HepG2 (cell line): ENCODE data around the gene PPIA. TPM values are rescaled to one million over a fixed set of nuclear protein-coding genes. Genes with fewer than 3 reads are reported as not detected.

Experiments
- ELF1 ChIP-seq: sonication (generic); formaldehyde crosslinking; IDR thresholded peaks from 2 replicates; pipeline ENCODE4 v1.4.0; 2020; ENCODE audit warnings: missing genetic modification reagents
- JARID2 ChIP-seq: sonication (generic); formaldehyde crosslinking; IDR thresholded peaks from 2 replicates; pipeline ENCODE4 v1.8.1; 2023; ENCODE audit warnings: missing genetic modification reagents, inconsistent platforms; ENCODE audit not compliant: insufficient replicate concordance
- KAT8 ChIP-seq: IDR thresholded peaks from 2 replicates; pipeline ENCODE4 v1.6.1; 2016; ENCODE audit warnings: missing genetic modification reagents, missing compliant biosample characterization
- MED13 ChIP-seq: sonication (generic); formaldehyde crosslinking; IDR thresholded peaks from 2 replicates; pipeline ENCODE4 v1.5.0; 2020; ENCODE audit warnings: missing genetic modification reagents
- NBN ChIP-seq: fragments of 450-650 bp; conservative IDR thresholded peaks from 2 replicates; pipeline ENCODE4 v1.6.1; 2017
- NKX3-1 ChIP-seq: sonication (generic); formaldehyde crosslinking; IDR thresholded peaks from 2 replicates; pipeline ENCODE4 v1.5.0; 2020; ENCODE audit warnings: missing genetic modification reagents
- PCBP2 ChIP-seq: fragments of 200-400 bp; formaldehyde crosslinking; optimal IDR thresholded peaks from 2 replicates; pipeline ENCODE3; 2018; ENCODE audit warnings: low read length, low read depth; ENCODE audit not compliant: poor library complexity, severe bottlenecking
- RAD51 ChIP-seq: fragments of 450-650 bp; IDR thresholded peaks from 2 replicates; pipeline ENCODE4 v1.6.1; 2016; ENCODE audit warnings: borderline replicate concordance
- RARG ChIP-seq: sonication (generic); formaldehyde crosslinking; IDR thresholded peaks from 2 replicates; pipeline ENCODE4 v1.4.0; 2020; ENCODE audit warnings: low read depth, mild to moderate bottlenecking, missing genetic modification reagents
- SIN3A ChIP-seq: IDR thresholded peaks from 2 replicates; pipeline ENCODE4 v1.6.1; 2011; ENCODE audit warnings: low read depth, mild to moderate bottlenecking, control low read depth, low read length, borderline replicate concordance
- SOX13 ChIP-seq, 3 experiments: fragments of 450-650 bp in 1 of 3; sonication (generic) in 1 of 3; formaldehyde crosslinking in 1 of 3; IDR thresholded peaks in 2 of 3; conservative IDR thresholded peaks in 1 of 3; 2 replicates each; pipeline versions ENCODE4 v1.5.0 to v1.6.1; 2016 to 2020; ENCODE audit warnings: antibody characterized with exemption in 1 of 3, mild to moderate bottlenecking in 1 of 3, missing compliant biosample characterization in 1 of 3, missing genetic modification reagents in 1 of 3, moderate library complexity in 1 of 3
- SRSF4 ChIP-seq: fragments of 200-400 bp; formaldehyde crosslinking; IDR thresholded peaks from one replicate; pipeline ENCODE4 v1.6.1; 2018; ENCODE audit warnings: mild to moderate bottlenecking, low read depth, low read length, moderate library complexity; ENCODE audit not compliant: poor library complexity, severe bottlenecking
- ZBTB1 ChIP-seq: sonication (generic); formaldehyde crosslinking; IDR thresholded peaks from 2 replicates; pipeline ENCODE4 v1.4.0; 2020; ENCODE audit warnings: missing genetic modification reagents, borderline replicate concordance
- ZC3H4 ChIP-seq: sonication (generic); formaldehyde crosslinking; IDR thresholded peaks from 2 replicates; pipeline ENCODE4 v1.4.0; 2020; ENCODE audit warnings: missing genetic modification reagents, borderline replicate concordance
- ZNF160 ChIP-seq: sonication (generic); formaldehyde crosslinking; IDR thresholded peaks from 2 replicates; pipeline ENCODE4 v1.8.0; 2022; ENCODE audit warnings: mild to moderate bottlenecking, inconsistent platforms, missing genetic modification reagents
- ZNF256 ChIP-seq: sonication (generic); formaldehyde crosslinking; conservative IDR thresholded peaks from 2 replicates; pipeline ENCODE4 v1.4.0; 2020; ENCODE audit warnings: missing genetic modification reagents
- ZNF326 ChIP-seq: sonication (generic); formaldehyde crosslinking; IDR thresholded peaks from 2 replicates; pipeline ENCODE4 v1.4.0; 2020; ENCODE audit warnings: missing genetic modification reagents, borderline replicate concordance
- ZNF337 ChIP-seq: sonication (generic); formaldehyde crosslinking; IDR thresholded peaks from 2 replicates; pipeline ENCODE4 v1.5.1; 2020; ENCODE audit warnings: missing genetic modification reagents, low read depth, mild to moderate bottlenecking, borderline replicate concordance
- ZNF557 ChIP-seq: sonication (generic); formaldehyde crosslinking; IDR thresholded peaks from 2 replicates; pipeline ENCODE4 v1.4.0; 2020; ENCODE audit warnings: missing genetic modification reagents
- ZNF562 ChIP-seq: sonication (generic); formaldehyde crosslinking; IDR thresholded peaks from 2 replicates; pipeline ENCODE4 v1.8.0; 2022; ENCODE audit warnings: missing genetic modification reagents, borderline replicate concordance
- polyA plus RNA-seq, 8 experiments: library from polyadenylated mRNA; depleted of rRNA in 3 of 8; stranded (reverse) in 7 of 8; unstranded in 1 of 8; fragments of >200 nt; fragmentation: Illumina TruSeq in 4 of 8; extraction: Trizol in 4 of 8; gene quantifications; 2 replicates each; pipeline versions ENCODE4 v1.2.1 to v1.2.3, GENCODE V29; 2011 to 2016; ENCODE audit warnings: low read depth in 4 of 8, missing spikeins in 1 of 8, mixed read lengths in 1 of 8; ENCODE audit not compliant: insufficient read depth in 1 of 8
- total RNA-seq, 5 experiments: library from RNA; depleted of rRNA; stranded (reverse); fragments of >200 nt; fragmentation: Illumina TruSeq; extraction: Trizol; gene quantifications; 2 replicates each; pipeline ENCODE4 v1.2.3, GENCODE V29; 2016; ENCODE audit warnings: low read depth in 1 of 5
- TF ChIP-seq, protein P1 (sequence below): sonication (generic); formaldehyde crosslinking; IDR thresholded peaks from 2 replicates; pipeline ENCODE4 v1.8.0; 2022; ENCODE audit warnings: mild to moderate bottlenecking, missing genetic modification reagents; ENCODE audit not compliant: insufficient replicate concordance
- TF ChIP-seq, protein P2 (sequence below): sonication (generic); formaldehyde crosslinking; IDR thresholded peaks from 2 replicates; pipeline ENCODE4 v1.5.0; 2020; ENCODE audit warnings: mild to moderate bottlenecking, missing genetic modification reagents, borderline replicate concordance

Gene PPIA
- total and polyA plus RNA-seq, 2 of the 13 experiments (the other 11 are each of a cell fraction or from before 2014, with no cell fraction given) = 2,268 to 3,010 TPM

DNA sequence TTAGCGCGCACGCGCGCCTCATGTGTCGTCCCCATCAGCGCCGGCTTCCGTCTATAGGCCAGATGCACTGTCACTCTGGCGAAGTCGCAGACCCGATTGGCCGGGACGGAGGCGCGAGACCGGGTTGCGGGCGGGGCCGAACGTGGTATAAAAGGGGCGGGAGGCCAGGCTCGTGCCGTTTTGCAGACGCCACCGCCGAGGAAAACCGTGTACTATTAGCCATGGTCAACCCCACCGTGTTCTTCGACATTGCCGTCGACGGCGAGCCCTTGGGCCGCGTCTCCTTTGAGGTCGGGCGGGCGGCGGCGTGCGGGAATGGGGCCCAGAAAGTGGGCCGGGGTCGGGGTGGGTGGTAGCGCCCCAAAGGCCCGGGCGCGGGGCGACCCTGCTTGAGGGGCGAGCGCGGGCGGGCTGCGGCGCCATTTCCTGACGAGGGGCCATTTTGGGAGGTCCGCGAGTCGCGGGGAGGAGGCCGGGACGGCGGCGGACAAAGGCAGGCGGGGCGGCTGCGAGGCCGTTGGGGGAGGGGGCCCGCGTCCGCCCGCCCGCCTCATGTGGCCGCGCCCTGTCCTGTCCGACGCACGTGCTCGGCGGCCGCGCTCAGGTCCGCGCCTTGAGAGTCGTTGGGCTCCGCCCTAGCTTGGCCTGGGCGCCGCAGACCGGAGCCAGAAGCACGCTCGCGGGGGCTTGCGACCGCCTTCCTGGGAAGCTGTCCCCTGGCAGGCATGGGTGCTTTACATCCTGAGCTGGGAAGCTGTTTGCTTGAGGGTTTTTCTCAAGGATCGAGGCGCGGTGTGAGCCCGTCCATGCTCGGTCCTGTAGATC lies at the start of gene PPIA (continued):
- TF ChIP-seq, protein P1, sequence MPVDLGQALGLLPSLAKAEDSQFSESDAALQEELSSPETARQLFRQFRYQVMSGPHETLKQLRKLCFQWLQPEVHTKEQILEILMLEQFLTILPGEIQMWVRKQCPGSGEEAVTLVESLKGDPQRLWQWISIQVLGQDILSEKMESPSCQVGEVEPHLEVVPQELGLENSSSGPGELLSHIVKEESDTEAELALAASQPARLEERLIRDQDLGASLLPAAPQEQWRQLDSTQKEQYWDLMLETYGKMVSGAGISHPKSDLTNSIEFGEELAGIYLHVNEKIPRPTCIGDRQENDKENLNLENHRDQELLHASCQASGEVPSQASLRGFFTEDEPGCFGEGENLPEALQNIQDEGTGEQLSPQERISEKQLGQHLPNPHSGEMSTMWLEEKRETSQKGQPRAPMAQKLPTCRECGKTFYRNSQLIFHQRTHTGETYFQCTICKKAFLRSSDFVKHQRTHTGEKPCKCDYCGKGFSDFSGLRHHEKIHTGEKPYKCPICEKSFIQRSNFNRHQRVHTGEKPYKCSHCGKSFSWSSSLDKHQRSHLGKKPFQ (CRISPR knock-in tag) = peak; percentile 84
- TF ChIP-seq JARID2 (CRISPR knock-in tag) (no peak), ZNF160 (CRISPR knock-in tag) (peak; percentile 44; the same call in 1 of the 2 replicates), ZNF562 (CRISPR knock-in tag) (0 out of 2 replicates have a peak, but pooled peaks have one; percentile 45), MED13 (CRISPR knock-in tag) (peak; percentile 80; the same call in 1 of the 2 replicates), SRSF4 (no peak), ZNF256 (CRISPR knock-in tag) (0 out of 2 replicates have a peak, but pooled peaks have one; percentile 34), ZBTB1 (CRISPR knock-in tag) (peak; percentile 68; the same call in 1 of the 2 replicates), KAT8 (CRISPR knock-in tag) (peak; percentile 10), RARG (no peak), ZNF337 (0 out of 2 replicates have a peak, but pooled peaks have one; percentile 44), ZNF326 (CRISPR knock-in tag) (no peak), SOX13 (IDR thresholded peaks at IDR 0.05) (no peak), SOX13 (CRISPR knock-in tag; conservative IDR thresholded peaks at IDR 0.05 in 1 of 2, IDR thresholded peaks at IDR 0.05 in 1 of 2) (peak in 1 of 2 experiments; percentile 43; a peak in 3 of 4 replicates), PCBP2 (no peak), ZNF557 (CRISPR knock-in tag) (0 out of 2 replicates have a peak, but pooled peaks have one; percentile 36), ZC3H4 (CRISPR knock-in tag) (peak; percentile 42), ELF1 (CRISPR knock-in tag) (no peak), NKX3-1 (CRISPR knock-in tag) (peak; percentile 93), RAD51 (no peak), NBN (no peak), SIN3A (no peak)
- TF ChIP-seq, protein P2, sequence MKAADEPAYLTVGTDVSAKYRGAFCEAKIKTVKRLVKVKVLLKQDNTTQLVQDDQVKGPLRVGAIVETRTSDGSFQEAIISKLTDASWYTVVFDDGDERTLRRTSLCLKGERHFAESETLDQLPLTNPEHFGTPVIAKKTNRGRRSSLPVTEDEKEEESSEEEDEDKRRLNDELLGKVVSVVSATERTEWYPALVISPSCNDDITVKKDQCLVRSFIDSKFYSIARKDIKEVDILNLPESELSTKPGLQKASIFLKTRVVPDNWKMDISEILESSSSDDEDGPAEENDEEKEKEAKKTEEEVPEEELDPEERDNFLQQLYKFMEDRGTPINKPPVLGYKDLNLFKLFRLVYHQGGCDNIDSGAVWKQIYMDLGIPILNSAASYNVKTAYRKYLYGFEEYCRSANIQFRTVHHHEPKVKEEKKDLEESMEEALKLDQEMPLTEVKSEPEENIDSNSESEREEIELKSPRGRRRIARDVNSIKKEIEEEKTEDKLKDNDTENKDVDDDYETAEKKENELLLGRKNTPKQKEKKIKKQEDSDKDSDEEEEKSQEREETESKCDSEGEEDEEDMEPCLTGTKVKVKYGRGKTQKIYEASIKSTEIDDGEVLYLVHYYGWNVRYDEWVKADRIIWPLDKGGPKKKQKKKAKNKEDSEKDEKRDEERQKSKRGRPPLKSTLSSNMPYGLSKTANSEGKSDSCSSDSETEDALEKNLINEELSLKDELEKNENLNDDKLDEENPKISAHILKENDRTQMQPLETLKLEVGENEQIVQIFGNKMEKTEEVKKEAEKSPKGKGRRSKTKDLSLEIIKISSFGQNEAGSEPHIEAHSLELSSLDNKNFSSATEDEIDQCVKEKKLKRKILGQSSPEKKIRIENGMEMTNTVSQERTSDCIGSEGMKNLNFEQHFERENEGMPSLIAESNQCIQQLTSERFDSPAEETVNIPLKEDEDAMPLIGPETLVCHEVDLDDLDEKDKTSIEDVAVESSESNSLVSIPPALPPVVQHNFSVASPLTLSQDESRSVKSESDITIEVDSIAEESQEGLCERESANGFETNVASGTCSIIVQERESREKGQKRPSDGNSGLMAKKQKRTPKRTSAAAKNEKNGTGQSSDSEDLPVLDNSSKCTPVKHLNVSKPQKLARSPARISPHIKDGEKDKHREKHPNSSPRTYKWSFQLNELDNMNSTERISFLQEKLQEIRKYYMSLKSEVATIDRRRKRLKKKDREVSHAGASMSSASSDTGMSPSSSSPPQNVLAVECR (CRISPR knock-in tag) = peak; percentile 81
